HG02884 (cell line): ENCODE data around the gene C19orf12.

Source experiments
- ATAC-seq: cut with Tn5 transposase; IDR thresholded peaks from one replicate; pipeline ENCODE4 v1.9.1; 2021; ENCODE audit warnings: mild to moderate bottlenecking, moderate library complexity; ENCODE audit not compliant: unreplicated experiment

C19orf12 gene

DNA sequence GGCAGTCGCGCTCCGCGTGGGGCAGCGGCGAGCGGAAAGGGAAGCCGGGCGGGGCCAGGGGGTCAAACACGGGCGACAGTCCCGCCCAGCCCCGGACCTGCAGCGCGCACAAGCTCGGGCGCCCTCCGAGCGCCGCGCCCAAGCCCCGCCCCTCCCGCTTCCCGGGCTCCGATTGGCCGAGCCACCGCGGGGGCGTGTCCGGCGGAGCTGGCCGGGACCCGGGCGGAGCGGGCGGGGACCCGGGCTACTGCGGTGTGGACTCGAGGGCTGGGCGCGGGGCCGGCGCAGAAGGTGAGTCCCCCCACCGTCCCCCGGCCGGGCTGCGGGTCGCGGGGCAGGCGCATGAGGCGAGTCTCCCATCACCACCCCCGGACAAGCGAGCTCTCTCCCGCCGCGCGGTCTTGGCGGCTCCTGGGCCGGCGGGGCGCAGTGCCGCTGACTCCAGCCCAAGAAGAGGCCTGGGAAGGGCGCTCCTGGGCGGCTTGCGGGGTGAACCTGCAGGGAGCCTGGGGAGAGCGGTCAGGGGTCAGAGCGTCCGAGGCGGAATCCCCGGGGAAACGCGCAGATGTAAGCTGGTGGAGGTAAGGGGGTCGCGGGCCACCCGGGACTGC is 49.7 kb downstream of the C19orf12 start, which contains the start of gene PLEKHF1:
TSS of gene PLEKHF1 (plus strand) at position 247 of the 611 bp plus-strand sequence. CDS start 8,379 bp downstream, outside the sequence.
- peak; percentile 80 for ATAC-seq

DNA sequence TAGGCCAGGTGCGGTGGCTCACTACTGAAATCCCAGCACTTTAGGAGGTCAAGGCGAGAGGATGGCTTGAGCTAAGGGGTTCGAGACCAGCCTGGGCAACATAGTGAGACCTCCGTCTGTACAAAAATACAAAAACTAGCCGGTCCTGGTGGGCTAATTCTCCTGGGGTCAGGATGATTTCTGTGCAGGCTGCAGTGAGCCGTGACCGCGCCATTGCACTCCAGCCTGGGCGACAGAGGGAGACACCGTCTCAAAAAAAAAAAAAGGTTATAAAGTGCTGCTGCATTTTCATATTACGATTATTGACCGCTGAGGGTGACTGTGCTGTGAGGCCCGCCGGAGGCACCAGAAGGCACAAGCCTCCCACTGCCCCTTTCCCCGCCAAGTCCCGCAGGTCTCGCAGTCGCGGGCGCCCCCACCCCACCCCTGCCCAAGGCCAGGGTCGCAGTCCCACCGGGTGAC is 50.3 kb downstream of the C19orf12 start:
- ATAC-seq = no peak

DNA sequence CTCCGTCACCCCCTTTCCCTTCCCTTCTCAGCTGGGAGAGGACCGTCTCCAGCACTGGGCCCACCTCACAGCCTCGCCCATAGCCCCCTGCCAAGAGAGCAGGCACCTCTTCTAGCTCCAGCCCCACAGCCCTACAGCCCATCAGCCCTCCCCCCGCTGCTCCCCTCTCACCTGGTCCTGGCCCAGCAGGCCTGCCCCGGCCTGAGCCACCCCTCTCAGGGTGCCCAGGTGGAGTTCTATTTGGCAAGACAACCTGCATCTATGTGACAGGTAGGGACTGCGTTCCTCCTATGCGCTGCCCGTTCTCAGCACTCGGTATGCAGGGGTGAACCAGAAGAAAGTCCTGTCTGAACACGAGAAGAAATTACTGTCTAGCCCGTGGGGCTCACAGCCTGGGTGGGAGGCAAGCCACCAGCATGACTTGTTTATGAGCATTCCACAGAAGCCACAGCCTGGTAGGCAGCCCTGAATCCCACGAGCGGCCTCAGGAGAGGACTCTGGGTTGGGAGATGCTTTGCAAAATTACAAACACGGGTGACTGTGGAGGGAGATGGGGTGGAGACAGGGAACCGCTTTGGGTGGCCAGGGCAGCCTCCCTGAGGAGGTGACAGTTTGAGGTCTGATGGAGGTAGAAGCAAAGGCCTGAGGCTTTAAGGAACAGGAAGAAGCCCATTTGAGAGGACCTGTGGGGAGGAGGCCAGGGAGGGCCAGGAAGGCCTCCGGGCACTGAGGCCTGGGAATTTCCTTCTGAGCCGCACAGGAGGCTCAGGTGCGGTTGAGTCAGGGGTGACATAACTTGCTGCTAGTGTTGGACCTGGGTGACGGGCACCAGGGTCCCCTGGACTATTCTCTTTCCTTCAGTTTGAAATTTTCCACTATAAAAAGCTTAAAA is 51.0 kb downstream of the C19orf12 start:
- ATAC-seq = no peak

DNA sequence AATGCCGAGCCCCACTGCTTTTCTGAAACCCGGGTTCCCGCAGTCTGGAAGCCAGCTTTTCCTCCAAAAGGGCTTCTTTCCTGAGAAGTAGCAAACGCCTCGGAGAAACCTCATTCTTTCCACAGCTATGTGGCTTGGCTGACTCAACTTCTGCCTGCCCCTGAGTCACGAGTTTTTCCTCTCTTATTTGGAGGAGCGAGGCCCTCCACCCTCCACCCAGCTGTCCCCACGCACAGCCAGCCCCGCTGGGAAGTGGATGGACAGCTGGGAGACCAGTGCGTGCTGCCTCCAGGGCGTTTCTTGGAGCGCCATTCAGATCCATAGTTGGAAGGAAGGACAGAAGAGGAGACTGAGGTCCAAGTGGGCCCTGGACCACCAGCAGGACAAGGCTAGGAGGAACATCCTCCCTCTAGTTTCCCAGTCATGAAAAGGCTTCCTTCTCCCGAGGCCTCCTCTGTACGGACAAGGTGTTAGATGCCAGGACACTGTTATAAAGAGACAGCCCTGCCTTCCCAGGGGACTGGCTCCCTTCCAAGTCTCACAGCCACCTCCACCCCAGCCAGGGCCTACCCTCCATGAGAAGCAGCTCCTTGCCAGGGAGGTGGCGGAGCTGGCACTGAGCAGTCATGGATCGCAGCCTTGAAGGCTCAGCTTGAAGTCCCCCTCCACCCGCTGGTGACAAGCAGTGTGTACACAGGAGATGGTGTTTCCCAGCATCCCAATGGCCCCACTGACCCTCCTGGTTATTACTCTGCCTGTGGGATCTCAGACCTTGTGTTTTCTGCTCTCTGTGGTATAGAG is 52.3 kb downstream of the C19orf12 start:
- no peak for ATAC-seq

DNA sequence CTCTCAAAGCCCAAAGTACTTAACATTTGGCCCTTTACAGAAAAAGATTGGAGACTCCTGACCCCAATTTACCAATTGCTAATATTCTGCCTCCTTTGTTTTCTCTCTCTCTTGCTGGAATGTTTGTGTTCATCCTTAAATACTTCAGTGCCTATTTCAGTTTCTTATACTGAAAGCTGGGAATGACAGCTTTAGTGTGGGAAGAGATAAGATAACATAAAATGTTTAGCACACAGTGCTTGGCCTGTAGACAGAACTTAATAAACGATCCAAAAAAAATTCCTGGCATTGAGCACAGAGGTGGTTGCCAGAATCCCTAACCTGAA is 52.8 kb downstream of the C19orf12 start:
- ATAC-seq = no peak

DNA sequence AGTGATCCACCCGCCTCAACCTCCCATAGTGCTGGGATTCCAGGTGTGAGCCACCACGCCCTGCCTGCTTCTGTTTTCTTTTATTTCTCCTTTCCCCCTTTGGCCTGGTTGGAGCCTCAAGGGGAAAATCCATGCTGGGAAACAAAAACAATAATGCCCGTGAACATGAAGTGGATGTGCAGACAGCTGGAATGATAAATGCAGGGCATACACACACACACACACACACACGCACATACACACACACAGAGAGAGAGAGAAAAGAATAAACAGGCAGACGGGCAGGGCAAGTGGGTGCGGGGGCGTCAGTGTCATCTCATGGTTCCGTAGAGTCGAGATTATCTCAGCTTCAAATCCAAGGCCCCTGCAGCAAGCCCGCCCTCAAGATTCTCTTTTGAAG is 54.2 kb downstream of the C19orf12 start:
- no peak for ATAC-seq

DNA sequence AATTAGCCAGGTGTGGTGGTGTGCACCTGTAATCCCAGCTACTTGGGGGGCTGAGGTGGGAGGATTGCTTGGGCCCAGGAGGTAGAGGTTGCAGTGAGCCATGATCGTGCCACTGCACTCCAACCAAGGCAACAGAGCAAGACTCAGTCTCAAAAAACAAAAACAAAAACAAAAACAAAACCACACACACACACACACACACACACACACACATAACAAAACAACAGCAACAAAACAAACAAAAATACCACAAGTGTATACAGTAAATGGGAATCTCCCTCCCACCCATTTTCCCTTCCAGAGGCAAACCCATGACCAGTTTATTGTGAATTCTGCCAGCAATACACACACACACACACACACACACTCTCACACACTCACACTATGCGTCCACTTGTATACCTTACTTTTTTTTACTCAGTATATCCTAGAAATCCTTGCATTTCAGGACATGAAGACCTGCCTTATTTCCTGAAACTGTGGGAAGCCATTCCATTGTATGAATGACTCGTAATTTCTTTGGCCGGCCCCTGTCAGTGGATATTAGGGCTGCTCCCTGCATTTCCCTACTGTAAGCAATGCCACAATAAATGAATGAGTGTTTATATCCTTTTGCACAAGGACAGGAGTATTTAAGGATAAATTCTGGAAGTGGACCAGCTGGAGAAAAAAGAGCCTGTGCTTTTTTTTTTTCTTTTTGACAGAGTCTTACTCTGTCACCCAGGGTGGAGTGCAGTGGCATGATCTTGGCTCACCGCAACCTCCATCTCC is 56.7 kb downstream of the C19orf12 start:
- no peak for ATAC-seq

DNA sequence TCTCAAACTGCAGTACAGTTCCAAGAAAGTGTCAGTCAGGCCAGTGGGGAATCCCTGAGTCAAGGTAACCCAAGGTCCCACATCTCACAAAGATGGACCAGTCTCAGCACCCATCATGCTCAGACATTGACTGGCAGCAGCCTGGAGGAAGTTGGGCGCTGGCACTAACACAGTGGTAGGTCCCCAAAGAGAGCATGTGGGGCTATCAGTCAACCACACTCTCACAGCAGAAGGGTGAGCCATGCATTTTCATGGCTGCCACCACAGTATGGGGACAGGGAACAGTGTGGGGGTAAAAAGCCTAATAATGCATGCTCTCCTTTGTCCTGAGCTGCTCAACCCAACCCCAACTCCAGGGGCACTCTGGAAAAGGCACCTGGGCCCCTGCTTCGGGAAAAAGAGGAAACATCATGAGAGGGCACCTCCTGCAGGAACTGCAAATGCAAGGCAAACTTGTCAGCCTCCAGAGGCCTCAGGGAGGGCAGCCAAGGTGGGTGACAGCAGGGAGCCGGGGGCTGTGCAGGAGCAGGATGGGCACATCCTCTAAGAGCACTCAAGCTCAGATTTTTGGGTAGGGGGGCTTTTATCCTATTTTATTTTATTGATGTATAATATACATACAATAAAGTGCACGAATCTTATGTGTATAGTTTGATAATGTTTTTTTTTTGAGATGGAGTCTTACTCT is 59.3 kb downstream of the C19orf12 start:
- no peak for ATAC-seq

DNA sequence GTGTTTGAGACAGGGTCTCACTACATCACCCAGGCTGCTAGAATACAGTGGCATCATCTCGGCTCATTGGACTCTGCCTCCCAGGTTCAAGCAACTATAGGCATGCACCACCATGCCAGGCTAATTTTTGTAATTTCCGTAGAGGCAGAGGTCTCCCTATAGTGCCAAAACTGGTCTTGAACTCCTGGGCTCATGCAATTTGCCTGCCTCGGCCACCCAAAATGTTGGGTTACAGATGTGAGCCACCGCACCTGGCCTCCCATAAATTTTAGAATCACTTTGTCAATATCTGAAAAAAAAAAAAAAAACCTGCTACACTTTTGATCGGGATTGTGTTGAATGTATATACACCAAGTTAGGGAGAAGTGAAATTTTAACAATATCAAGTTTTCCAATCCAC is 61.7 kb downstream of the C19orf12 start:
- no peak for ATAC-seq

DNA sequence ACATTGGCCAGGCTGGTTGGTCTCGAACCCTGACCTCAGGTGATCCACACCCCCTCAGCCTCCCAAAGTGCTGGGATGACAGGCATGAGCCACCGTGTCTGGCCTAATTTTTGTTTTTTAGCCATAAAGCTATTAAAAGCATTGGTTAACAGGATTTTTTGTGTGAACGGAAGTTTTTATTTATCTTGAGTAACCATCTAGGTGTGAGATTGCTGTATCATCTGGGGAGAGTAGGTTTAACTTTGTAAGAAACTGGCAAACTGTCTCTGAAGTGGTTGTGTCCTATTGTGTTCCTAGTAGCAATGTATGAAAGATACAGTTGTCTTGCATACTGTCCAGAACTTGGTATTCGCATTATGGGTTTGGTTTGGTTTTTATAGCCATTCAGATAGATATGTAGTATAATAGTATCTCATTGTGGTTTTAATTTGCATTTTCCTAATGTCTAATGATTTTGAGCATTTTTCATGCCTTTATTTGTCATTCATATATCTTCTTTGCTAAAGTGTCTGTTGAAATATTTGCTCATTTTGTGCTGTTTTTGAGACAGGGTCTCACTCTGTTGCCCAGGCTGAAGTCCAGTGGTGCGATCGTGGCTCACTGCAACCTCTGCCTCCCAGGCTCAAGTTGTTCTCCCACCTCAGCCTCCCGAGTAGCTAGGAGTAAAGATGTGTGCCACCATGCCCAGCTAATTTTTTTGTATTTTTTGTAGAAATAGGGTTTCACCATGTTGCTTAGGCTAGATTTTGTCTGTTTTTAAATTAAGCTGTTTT is 63.3 kb downstream of the C19orf12 start:
- no peak for ATAC-seq

DNA sequence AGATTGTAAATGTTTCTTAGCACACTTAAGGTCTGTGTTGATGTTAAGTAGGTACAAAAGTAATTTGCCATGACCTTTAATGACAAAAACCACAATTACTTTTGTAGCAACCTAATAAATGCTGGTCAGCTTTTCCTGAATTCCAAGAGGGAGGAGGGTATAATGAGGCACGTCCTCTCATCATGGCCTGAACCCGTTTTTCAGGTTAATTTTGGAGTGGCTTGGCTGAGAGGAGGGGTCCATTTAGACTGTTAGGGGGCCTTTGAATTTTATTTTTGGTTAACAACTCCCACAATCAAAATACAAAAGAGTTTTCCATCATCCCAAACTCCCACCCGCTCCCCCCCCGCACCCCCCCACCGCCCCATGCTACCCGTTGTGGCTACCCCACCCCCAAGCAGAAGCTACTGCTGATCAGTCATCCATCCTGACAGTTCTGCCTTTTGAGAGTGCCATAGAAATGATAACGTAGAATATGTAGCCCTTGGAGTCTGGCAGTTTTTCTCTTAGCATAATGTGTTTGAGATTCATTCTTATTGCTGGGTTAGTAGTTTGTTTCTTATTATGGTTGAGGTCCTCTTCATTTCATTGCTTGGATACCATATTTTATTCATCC is 64.2 kb downstream of the C19orf12 start:
- no peak for ATAC-seq
